ENCODE results near the gene HOXB8.

Gene HOXB8

GRCh38 chr17:48567646-48568354 is 47.3 kb downstream of the HOXB8 start:
- DNase-seq (ENCODE audit: low spot score) = no peak

- no peak for DNase-seq (ENCODE audit: low spot score)
Observed at GRCh38 chr17:48567209-48567608, 47.9 kb downstream of the HOXB8 start.

GRCh38 chr17:48566717-48567116 is 48.4 kb downstream of the HOXB8 start:
- DNase-seq (ENCODE audit: low spot score) = no peak

GRCh38 chr17:48565925-48566710 is 49.0 kb downstream of the HOXB8 start:
- DNase-seq (ENCODE audit: low spot score) = no peak

- DNase-seq (ENCODE audit: low spot score) = no peak
Observed at GRCh38 chr17:48565022-48565554, 50.0 kb downstream of the HOXB8 start.

- no peak for DNase-seq (ENCODE audit: low spot score)
Observed at GRCh38 chr17:48564188-48565021, 50.7 kb downstream of the HOXB8 start.

GRCh38 chr17:48563867-48564187 is 51.3 kb downstream of the HOXB8 start:
- DNase-seq (ENCODE audit: low spot score) = no peak

GRCh38 chr17:48563385-48563838 is 51.7 kb downstream of the HOXB8 start:
- DNase-seq (ENCODE audit: low spot score) = no peak

- DNase-seq (ENCODE audit: low spot score) = no peak
Observed at GRCh38 chr17:48562934-48563333, 52.2 kb downstream of the HOXB8 start.

All from putamen (tissue), 1 donor.